ENCODE results near the gene TOPBP1.

GRCh38 chr3:133644768-133645167 is 17.0 kb downstream of the TOPBP1 start:
- TF ChIP-seq CTCF (IDR thresholded peaks at IDR 0.05 in 4 of 5, conservative IDR thresholded peaks at IDR 0.05 in 1 of 5) (no peak), POLR2A (IDR thresholded peaks at IDR 0.05) (no peak)

All from gastrocnemius medialis (tissue), 4 donors.